Loucy (cell line): Measurements from ENCODE around the gene NFATC2IP.

Source experiments
- CTCF ChIP-seq: fragments of 200-600 bp; sonication (generic); conservative IDR thresholded peaks from 2 replicates; pipeline ENCODE4 v1.5.1; 2014; ENCODE audit warnings: mild to moderate bottlenecking, antibody characterized with exemption, low read length
- EZH2phosphoT487 ChIP-seq: fragments of 200-600 bp; IDR thresholded peaks from 2 replicates; pipeline ENCODE4 v1.6.1; 2018; ENCODE audit warnings: antibody characterized with exemption, mild to moderate bottlenecking, moderate library complexity, borderline replicate concordance

GRCh38 chr16:28923652-28924398, 26.9 kb upstream of the NFATC2IP start:
- TF ChIP-seq CTCF (no peak), EZH2phosphoT487 (no peak)
